Heart left ventricle (tissue), 16 donors: ENCODE results near the gene RPP25L. TPM values are rescaled to one million over a fixed set of nuclear protein-coding genes. Genes with fewer than 3 reads are reported as not detected.

Source experiments
- ATAC-seq, 4 donors: fragments of 200-7000 bp; cut with Tn5 transposase; one replicate each; pipeline ENCODE4 v1.9.1; 2020 to 2022; ENCODE audit warnings: moderate library complexity in 4 of 4, mild to moderate bottlenecking in 3 of 4, moderate number of reproducible peaks in 1 of 4
- DNase-seq, 5 donors: peaks; one replicate each; pipeline ENCODE4 v3.0.0-alpha.2; 2020
- H3K27ac ChIP-seq, 12 donors: fragments of 200-600 bp; sonication (generic) in 4 of 12; one replicate each; pipeline versions ENCODE4 v1.5.0 to v1.8.0; 2016 to 2022; ENCODE audit warnings: mild to moderate bottlenecking in 2 of 12
- H3K27me3 ChIP-seq, 9 donors: fragments of 200-600 bp; sonication (generic) in 2 of 9; one replicate each; pipeline versions ENCODE4 v1.5.1 to v1.8.0; 2016 to 2022; ENCODE audit warnings: mild to moderate bottlenecking in 3 of 9
- H3K36me3 ChIP-seq, 9 donors: fragments of 200-600 bp; sonication (generic) in 2 of 9; one replicate each; pipeline versions ENCODE4 v1.5.0 to v1.8.0; 2018 to 2022; ENCODE audit warnings: mild to moderate bottlenecking in 2 of 9
- H3K4me1 ChIP-seq, 12 donors: fragments of 200-600 bp; sonication (generic) in 4 of 12; one replicate each; pipeline versions ENCODE4 v1.5.0 to v1.8.0; 2016 to 2022; ENCODE audit warnings: mild to moderate bottlenecking in 3 of 12
- H3K4me3 ChIP-seq, 12 donors: fragments of 200-600 bp; sonication (generic) in 4 of 12; one replicate each; pipeline versions ENCODE4 v1.5.0 to v1.8.0; 2017 to 2022; ENCODE audit warnings: mild to moderate bottlenecking in 9 of 12, moderate library complexity in 4 of 12
- H3K9me3 ChIP-seq, 12 donors: fragments of 200-600 bp; sonication (generic) in 4 of 12; one replicate each; pipeline versions ENCODE4 v1.5.0 to v1.8.0; 2016 to 2022; ENCODE audit warnings: mild to moderate bottlenecking in 1 of 12
- CTCF ChIP-seq, 12 donors: fragments of 200-600 bp; sonication (generic) in 4 of 12; IDR thresholded peaks; one replicate each; pipeline versions ENCODE4 v1.5.0 to v1.8.0; 2018 to 2022; ENCODE audit warnings: antibody characterized with exemption in 12 of 12, mild to moderate bottlenecking in 5 of 12
- POLR2A ChIP-seq, 2 donors: fragments of 450-650 bp; IDR thresholded peaks; one replicate each; pipeline ENCODE4 v1.6.1; 2017; ENCODE audit warnings: antibody characterized with exemption in 2 of 2, mild to moderate bottlenecking in 2 of 2, moderate library complexity in 2 of 2
- WGBS, 4 donors: extraction: QIAGEN DNeasy Blood & Tissue Kit in 2 of 4; methylation state at CpG; one replicate each; pipeline versions ENCODE4 v1.1.5 to v1.1.7; 2013 to 2018; 5-methylcytosine and 5-hydroxymethylcytosine counted together
- intact Hi-C, 10 donors: fragments of 100-400 bp; cut with DNase I; formaldehyde crosslinking; loops; one replicate each; pipeline versions ENCODE4 v1.11.1 to v1.14.2; 2022
- polyA plus RNA-seq, 2 donors: library from polyadenylated mRNA; stranded (reverse); fragments of 200-250 nt; gene quantifications; one replicate each; pipeline ENCODE4 v1.2.3, GENCODE V29; 2013
- total RNA-seq, 9 donors: library from RNA; depleted of rRNA in 2 of 9; stranded (reverse); fragments of >200 nt in 2 of 9; fragmentation: NEBNext Ultra II Directional in 3 of 9; extraction: Animal tissue kit (Norgen Biotek cat#: 25700) in 3 of 9; gene quantifications; one replicate each; pipeline versions ENCODE4 v1.1.0 to v1.2.4, GENCODE V29; 2016 to 2023
- donor health status: ischemic (EF 13 %, LVEDD 7.1; RV severe dilation, severe dysfunction).
- donor health status: healthy with polysubstance abuse.
- donor health status: DM: no; HTN: yes; CAD: no.
- donor health status: DM: no; HTN: no; CAD: no.
- donor health status: ischemic (EF 25% LVEDD 6.9; RV normal size, moderate dysfunction).
- donor health status: ischemic (EF 25% LVEDD 5.7; RV mildly dilated, moderate dysfunction).
- donor health status: healthy.
- donor health status: DM: yes; HTN: yes; CAD: no.
- donor health status: ischemic (EF 35%, LVEDD 5.7; RV mildly dilated, moderate dysfunction).
- donor health status: nonischemic (EF 11% LVEDD 7.7; RV severe dilation, severe dysfunction).
- donor health status: DM: yes; HTN: yes; CAD: no.
- donor health status: PGD.
- donor health status: ischemic (EF 29% LVEDD 5.4; RV normal size, mild dysfunction).
- donor health status: nonischemic (EF 23%, LVEDD 6.1; RV moderate dilation, normal function).

RPP25L gene
- total and polyA plus RNA-seq, 11 donors: 22.5 to 79.2 (median 38.3) TPM

GRCh38 chr9:34575862-34576596 lies 35.9 kb downstream of the RPP25L start:
- peaks cover 0 to 44% (median 15%) of the 10 kb centered on the region in 9 donors for H3K27me3 ChIP-seq
- no peaks in the 10 kb centered on the region for H3K9me3 ChIP-seq
- DNase-seq (no peak), ATAC-seq (no peak)
- H3K36me3 ChIP-seq: no peaks in the 10 kb centered on the region
- intact Hi-C loops: no loop called here
- peaks cover 0 to 30% (median 10%) of the 10 kb centered on the region in 12 donors for H3K4me1 ChIP-seq
- H3K4me3 ChIP-seq: no peak overlapping the region
- WGBS, 4 donors: 86 to 88% (median 87%) methylated on average over 21 of the region's 21 CpGs
- no peak overlapping the region for H3K27ac ChIP-seq
- TF ChIP-seq POLR2A (IDR thresholded peaks at IDR 0.05) (no peak), CTCF (IDR thresholded peaks at IDR 0.05) (no peak)

GRCh38 chr9:34575241-34575640 lies 36.7 kb downstream of the RPP25L start:
- DNase-seq: no peak
- H3K9me3 ChIP-seq: no peaks in the 10 kb centered on the region
- H3K36me3 ChIP-seq: no peaks in the 10 kb centered on the region
- no peak overlapping the region for H3K4me3 ChIP-seq
- no peak for ATAC-seq
- TF ChIP-seq CTCF (IDR thresholded peaks at IDR 0.05): no peak
- no peak for TF ChIP-seq POLR2A (IDR thresholded peaks at IDR 0.05)
- H3K27ac ChIP-seq: no peak overlapping the region
- 46 to 66% (median 61%) methylated on average over 8 of the region's 8 CpGs for WGBS, 4 donors
- intact Hi-C loops: no loop called here
- peaks cover 0 to 30% (median 11%) of the 10 kb centered on the region in 12 donors for H3K4me1 ChIP-seq
- peaks cover 0 to 37% (median 15%) of the 10 kb centered on the region in 9 donors for H3K27me3 ChIP-seq

GRCh38 chr9:34574571-34574970 lies 37.3 kb downstream of the RPP25L start:
- peaks cover 0 to 30% (median 15%) of the 10 kb centered on the region in 9 donors for H3K27me3 ChIP-seq
- no peak for ATAC-seq
- no peaks in the 10 kb centered on the region for H3K9me3 ChIP-seq
- TF ChIP-seq POLR2A (IDR thresholded peaks at IDR 0.05) (no peak), CTCF (IDR thresholded peaks at IDR 0.05) (no peak)
- intact Hi-C loops: no loop called here
- peaks cover 0 to 27% (median 10%) of the 10 kb centered on the region in 12 donors for H3K4me1 ChIP-seq
- 91 to 98% (median 94%) methylated on average over 9 to 12 of the region's 12 CpGs for WGBS, 4 donors
- peak in 1 of 5 donors; percentile 2 for DNase-seq
- H3K27ac ChIP-seq: no peak overlapping the region
- no peaks in the 10 kb centered on the region for H3K36me3 ChIP-seq
- no peak overlapping the region for H3K4me3 ChIP-seq

GRCh38 chr9:34573599-34574325 lies 38.1 kb downstream of the RPP25L start:
- WGBS, 4 donors: 83 to 88% (median 88%) methylated on average over 14 to 17 of the region's 17 CpGs
- Histone ChIP-seq H3K4me1 (peaks cover 0 to 19% (median 7%) of the 10 kb centered on the region in 12 donors), H3K27ac (no peak overlapping the region), H3K27me3 (peaks cover 0 to 24% (median 12%) of the 10 kb centered on the region in 9 donors), H3K9me3 (no peaks in the 10 kb centered on the region), H3K4me3 (no peak overlapping the region), H3K36me3 (no peaks in the 10 kb centered on the region)
- TF ChIP-seq POLR2A (IDR thresholded peaks at IDR 0.05) (no peak), CTCF (IDR thresholded peaks at IDR 0.05) (no peak)
- DNase-seq: no peak
- intact Hi-C loops: no loop called here
- ATAC-seq: no peak
